GM13976 (cell line): Measurements from ENCODE around the gene POU2AF2.

ENCODE experiments used
- DNase-seq: peaks from one replicate; pipeline ENCODE4 v3.0.0; 2012; ENCODE audit warnings: low spot score
- in situ Hi-C: fragments of 300-500 bp; cut with MboI; formaldehyde crosslinking; loops from one replicate; pipeline ENCODE4 v1.12.0; 2022; ENCODE audit warnings: low sequenced_read_pairs, mixed read lengths, inconsistent platforms; ENCODE audit not compliant: unreplicated experiment
- TF ChIP-seq, protein P1 (sequence below): IDR thresholded peaks from 2 replicates; pipeline ENCODE4 v1.5.1; 2012; ENCODE audit warnings: borderline replicate concordance, mild to moderate bottlenecking; ENCODE audit not compliant: insufficient read depth; ENCODE audit errors: extremely low read depth, missing control alignments, control extremely low read depth

POU2AF2 gene

DNA sequence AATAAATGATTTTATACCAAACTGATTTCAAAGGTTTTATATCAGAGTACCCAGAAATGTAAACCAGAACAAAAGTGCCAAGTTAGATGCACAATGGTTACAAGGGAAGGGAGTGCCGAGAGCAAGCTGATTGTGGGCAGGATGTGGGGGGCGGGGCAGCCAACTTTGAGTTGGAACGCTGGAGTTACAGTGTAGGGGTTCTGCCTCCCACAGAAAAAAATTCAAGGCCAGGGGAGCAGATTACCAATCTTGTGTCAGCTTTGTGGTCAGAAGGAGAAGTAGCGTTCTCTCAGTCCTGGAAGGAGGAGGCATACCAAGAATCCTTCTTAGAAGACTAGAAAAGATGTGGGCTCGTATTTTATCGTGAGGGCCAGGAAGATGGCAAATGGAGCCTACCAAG lies 15.9 kb upstream of the POU2AF2 start:
- in situ Hi-C loops: loop anchor here (10.0 to 25.0 kb wide), 2 partner anchors 775 to 1017 kb away; no protein-coding TSS in a partner anchor
- no peak for DNase-seq
- TF ChIP-seq, protein P1, sequence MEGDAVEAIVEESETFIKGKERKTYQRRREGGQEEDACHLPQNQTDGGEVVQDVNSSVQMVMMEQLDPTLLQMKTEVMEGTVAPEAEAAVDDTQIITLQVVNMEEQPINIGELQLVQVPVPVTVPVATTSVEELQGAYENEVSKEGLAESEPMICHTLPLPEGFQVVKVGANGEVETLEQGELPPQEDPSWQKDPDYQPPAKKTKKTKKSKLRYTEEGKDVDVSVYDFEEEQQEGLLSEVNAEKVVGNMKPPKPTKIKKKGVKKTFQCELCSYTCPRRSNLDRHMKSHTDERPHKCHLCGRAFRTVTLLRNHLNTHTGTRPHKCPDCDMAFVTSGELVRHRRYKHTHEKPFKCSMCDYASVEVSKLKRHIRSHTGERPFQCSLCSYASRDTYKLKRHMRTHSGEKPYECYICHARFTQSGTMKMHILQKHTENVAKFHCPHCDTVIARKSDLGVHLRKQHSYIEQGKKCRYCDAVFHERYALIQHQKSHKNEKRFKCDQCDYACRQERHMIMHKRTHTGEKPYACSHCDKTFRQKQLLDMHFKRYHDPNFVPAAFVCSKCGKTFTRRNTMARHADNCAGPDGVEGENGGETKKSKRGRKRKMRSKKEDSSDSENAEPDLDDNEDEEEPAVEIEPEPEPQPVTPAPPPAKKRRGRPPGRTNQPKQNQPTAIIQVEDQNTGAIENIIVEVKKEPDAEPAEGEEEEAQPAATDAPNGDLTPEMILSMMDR: no peak

DNA sequence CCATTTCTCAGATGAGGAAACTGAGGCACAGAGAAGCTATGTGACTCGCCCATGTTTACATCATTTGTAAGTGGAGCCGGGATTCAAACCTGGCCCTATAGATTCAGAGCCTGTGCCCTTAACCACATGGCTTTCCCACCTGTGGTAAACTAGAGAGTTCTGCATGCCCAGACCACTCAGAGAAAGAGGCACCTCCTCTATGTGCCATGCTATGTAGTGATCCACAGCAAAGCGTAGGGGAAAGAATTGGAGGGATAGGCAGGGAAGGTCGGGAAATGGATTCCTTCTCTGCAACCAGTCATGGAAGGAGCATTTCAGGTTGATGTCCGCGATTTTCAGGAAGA lies 15.4 kb upstream of the POU2AF2 start:
- TF ChIP-seq, protein P1: no peak
- DNase-seq: no peak
- in situ Hi-C loops: loop anchor here (10.0 to 25.0 kb wide), 2 partner anchors 775 to 1018 kb away; no protein-coding TSS in a partner anchor

DNA sequence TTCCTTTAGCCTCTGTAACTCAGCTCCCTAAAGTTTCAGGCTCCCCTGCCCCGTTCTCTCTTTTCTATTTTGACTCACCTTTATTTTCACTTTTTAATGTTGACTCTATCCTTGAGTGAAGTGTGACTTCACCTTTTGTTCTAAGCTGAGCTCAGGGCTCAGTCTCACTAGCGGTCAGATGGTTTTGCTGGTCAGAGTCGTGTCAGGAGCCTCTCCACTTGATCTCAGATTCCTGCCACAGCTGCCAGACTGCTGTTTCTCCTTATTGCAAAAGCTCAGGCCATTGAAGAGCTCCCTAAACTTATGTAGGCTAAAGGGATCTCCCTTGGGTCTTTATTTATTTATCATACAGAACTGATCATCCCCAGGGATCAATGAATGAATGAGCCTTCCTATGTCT lies 13.7 kb upstream of the POU2AF2 start:
- TF ChIP-seq, protein P1: no peak
- in situ Hi-C loops: loop anchor here (10.0 to 25.0 kb wide), 2 partner anchors 777 to 1020 kb away; no protein-coding TSS in a partner anchor
- no peak for DNase-seq

DNA sequence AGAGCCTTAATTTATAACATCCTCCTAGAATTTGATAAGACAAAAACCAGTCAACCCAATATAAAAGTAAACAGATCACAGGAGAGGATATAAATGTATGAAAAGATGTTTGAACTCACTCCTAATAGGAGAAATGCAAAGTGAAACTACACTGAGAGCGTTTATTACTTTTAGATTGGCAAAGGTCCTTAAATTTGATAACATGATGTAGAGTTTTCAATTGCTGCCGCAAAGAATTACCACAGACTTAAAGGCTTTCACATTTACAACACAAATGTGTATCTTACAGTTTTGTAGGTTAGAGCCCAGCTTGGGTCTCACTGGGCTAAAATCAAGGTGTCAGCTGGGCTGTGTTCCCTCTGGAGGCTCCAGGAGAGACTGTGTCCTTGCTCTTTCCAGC lies 9.1 kb upstream of the POU2AF2 start:
- TF ChIP-seq, protein P1: no peak
- no peak for DNase-seq
- in situ Hi-C loops: loop anchor here (10.0 to 25.0 kb wide), 2 partner anchors 782 to 1024 kb away; no protein-coding TSS in a partner anchor

DNA sequence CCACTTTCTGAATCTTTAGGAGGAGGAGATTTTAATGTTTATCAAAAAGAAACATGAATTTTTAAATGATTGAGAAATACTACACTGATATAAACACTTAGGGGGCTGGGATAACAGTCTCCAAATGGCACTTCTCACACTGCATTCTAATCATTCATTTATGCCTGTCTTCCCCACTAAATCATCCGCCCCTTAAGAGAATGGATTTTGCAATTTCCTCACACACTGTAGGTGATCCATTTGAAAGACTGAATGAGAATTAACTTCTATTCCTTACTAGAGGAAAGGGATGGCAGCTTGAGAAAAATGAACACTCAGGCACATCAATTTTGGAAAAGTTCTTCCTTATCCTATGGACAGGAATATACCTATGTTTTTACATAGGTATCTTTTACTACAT lies 7.6 kb upstream of the POU2AF2 start:
- in situ Hi-C loops: loop anchor here (10.0 to 25.0 kb wide), 2 partner anchors 783 to 1026 kb away; no protein-coding TSS in a partner anchor
- DNase-seq: no peak
- TF ChIP-seq, protein P1: no peak

DNA sequence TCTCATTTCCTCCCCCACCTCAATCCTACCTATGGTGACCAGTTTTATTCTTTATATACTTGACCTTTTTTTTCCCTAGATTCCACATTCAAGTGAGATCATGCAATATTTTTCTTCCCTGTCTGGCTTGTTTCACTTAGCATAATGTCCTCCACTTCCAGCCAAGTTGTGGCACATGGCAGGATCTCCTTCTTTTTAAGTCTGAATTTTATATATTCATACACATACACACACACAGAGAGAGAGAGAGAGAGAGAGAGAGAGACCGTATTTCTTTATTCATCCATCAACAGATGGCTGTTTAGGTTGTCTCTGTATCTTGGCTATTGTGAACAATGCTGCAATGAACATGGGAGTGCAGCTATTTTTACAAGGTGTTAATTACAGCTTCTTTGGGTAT lies 1.4 kb downstream of the POU2AF2 start:
- no peak for DNase-seq
- in situ Hi-C loops: loop anchor here (25.0 kb wide), 1 partner anchor 1035 kb away; no protein-coding TSS in a partner anchor

More for the DNA sequence above, 1.4 kb downstream of the POU2AF2 start:
- TF ChIP-seq, protein P1: no peak
